HS-5 (cell line): ENCODE results near the gene CDK5RAP3.
A peak's percentile ranks its signal among the peaks of the same experiment; 100 is the strongest.

ENCODE experiments used
- DNase-seq: peaks from one replicate; pipeline ENCODE4 v3.0.0-alpha.2; 2012; ENCODE audit warnings: low read depth

Gene CDK5RAP3

GRCh38 chr17:48024149-48025039 is 53.5 kb downstream of the CDK5RAP3 start:
- no peak for DNase-seq

DNA sequence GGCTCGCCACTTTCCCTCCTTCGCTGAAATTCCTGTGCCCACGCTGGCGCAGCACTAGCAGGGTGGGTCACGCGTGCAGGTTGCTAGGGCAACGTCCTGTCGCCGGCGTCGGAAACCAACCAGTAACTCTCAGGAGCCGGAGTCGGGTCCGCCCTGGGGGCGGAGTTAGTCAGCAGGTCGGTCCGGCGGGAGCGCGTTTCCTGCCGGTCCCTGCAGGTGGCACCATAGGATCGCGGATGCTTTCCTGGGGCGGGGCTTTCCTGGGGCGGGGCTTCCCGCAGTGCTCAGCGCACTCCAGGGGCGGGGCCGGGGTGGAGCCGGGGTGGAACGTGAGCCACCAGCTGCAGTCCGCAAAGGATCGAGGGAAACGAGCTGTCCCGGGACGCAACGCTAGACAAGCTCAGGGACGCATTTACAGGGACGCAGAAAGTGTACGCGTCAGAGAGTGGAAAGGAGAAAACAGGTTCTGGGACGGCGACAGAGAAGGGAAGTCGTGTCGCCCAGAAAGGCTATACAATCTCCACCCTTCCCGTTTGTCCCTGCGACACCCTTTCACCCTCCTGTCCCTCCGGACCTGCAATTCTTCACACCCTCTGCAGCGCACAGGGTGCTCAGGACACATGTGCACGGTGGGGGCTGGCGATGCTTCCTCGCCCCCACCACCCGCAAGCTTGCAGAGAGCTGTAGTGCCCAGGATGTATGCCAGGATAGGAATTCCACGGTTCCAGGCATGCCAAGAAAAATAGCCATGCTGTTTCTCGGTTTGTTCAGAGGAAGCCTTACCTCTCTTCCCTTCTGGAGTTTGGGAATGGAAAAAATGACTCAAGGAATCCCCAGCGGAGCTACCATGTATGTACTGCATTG is 54.4 kb downstream of the CDK5RAP3 start:
- peak; percentile 86 for DNase-seq

DNA sequence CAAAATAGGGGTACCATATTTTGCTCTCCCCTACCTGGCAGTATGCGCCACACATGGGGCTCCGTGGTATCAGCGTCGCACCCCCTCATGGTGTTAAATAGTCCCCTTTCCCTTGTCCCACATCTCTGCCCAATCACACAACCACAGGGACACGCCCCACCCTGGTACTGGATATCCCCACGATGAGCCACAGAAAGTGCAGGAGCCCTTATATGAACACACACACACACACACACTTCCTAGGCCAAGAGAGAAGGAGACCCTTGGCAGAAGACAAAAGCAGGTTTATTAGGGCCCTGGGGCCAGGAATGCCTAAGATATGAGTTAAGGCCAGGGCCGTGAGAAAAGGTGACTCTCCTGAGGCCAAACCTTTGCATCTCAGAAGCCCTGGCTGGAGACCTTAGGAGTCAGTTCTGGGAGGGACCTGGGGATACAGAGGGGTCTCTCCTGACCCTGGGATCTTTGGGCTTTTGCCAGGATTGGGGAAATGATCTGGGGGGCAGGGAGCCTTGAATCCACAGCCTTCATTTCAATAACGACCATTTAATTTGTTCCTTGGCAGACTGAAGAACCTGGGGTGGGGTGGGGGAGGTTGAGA is 55.1 kb downstream of the CDK5RAP3 start:
- DNase-seq: no peak

GRCh38 chr17:48026502-48027321 is 55.8 kb downstream of the CDK5RAP3 start:
- DNase-seq: no peak

DNA sequence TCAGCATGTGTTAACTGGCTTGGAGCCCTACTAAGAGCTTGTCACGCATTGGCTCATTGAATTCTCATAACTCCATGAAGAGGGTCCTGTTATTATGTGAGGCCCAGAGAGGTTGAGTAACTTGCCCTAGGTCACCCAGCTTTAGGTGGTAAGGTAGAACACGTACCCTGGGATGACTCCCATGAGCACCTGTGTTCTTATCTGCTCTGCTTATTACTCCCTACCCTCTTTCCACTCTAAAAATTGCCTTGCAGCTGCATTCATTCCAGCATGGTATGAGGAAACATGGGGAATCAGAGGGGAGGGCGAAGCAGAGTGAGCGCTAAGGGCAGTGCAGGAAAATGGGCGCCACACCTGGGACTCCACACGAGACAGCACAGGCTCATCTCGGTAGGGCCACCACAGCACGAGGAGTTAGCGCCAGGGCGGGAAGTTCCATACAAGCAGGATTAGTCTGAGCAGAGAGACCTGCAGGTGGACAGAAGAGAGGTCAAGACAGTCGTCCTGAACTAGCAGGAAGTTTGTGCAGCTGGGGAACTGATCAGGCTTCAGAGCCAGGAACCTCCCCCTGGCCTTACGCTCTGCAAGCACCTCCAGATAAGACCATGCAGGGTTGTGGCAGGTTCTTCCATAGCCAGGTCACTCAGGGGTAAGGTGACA is 56.5 kb downstream of the CDK5RAP3 start:
- no peak for DNase-seq

DNA sequence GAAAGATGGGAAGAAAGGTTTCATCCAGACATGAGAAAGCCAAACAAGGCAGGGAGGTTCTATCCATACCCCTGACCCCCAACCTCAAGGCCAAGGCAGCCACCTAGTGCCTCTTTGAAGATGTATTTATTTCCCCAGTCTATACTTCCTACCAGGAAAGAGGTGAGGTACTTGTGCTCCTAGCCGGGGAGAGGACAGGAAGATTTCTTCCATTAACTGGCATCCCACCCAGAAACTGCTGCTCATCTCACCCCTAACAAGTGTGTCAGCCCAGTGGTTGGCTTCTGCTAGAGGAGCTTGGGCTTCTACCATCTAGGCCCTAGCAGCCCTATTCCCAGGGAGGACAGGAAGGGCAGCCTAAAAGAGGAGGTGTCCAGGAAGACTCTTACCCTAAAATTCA is 57.8 kb downstream of the CDK5RAP3 start:
- no peak for DNase-seq

DNA sequence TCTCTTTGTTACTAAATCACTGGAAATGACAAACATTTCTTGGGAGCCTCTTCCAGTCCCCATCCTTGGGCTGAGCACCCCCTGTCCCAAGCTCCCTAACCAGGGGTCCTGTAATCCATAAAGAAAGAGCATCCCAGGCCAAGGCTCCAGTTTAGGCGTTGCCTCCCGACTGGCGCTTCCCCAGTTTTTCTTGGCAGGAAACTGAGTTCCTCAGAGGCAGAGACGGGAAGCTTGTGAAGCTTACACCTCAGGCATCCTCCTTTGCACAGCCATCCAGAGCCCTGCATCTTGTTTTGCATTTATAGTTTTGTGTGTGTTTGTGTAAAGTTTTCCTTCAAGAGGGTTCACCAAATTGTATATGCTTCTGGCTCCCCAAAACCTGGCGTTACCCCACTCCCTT is 59.6 kb downstream of the CDK5RAP3 start:
- no peak for DNase-seq
